Coronary artery (tissue), 2 donors: ENCODE measurements around the gene LGI1.

Experiments
- DNase-seq: peaks from one replicate; pipeline ENCODE4 v3.0.0-alpha.2; 2017; ENCODE audit warnings: low spot score
- H3K27ac ChIP-seq, 2 donors: fragments of 200-600 bp; sonication (generic); one replicate each; pipeline ENCODE4 v1.5.1; 2016 to 2019
- H3K4me3 ChIP-seq: fragments of 200-600 bp; sonication (generic); 2 replicates; pipeline ENCODE4 v1.5.1; 2016; ENCODE audit warnings: mild to moderate bottlenecking, moderate library complexity
- CTCF ChIP-seq: fragments of 200-600 bp; sonication (generic); IDR thresholded peaks from one replicate; pipeline ENCODE4 v1.5.1; 2019; ENCODE audit warnings: antibody characterized with exemption

Gene LGI1

DNA sequence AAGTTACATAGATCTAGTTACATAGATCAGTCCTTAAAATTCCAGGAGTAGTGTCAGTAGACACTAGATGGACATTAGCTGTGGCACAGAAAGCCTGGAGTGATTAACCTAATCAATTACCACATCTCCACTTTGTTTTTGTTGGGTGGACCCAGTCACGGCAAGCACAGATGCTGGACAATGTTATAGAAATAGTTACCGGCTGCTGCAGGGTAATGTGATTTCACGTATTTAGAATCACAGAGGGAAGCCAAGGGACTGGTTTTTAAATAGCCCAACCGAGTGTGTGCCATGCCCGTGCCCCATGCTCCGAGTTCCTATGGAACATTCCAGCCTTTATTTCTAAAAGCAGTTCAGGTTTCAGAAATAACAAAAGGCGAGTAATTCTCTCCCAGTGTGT lies 2.8 kb downstream of the LGI1 start:
- DNase-seq = no peak
- peak overlapping the region; percentile 39 for H3K4me3 ChIP-seq
- peak overlapping the region; percentile 15 to 73 for H3K27ac ChIP-seq
- TF ChIP-seq CTCF = no peak

GRCh38 chr10:93762979-93763391 lies 5.2 kb downstream of the LGI1 start:
- Histone ChIP-seq H3K27ac (no peak overlapping the region), H3K4me3 (no peak overlapping the region)
- TF ChIP-seq CTCF = no peak
- DNase-seq = no peak

- Histone ChIP-seq H3K4me3 (no peak overlapping the region), H3K27ac (no peak overlapping the region)
- no peak for DNase-seq
- no peak for TF ChIP-seq CTCF
Observed at GRCh38 chr10:93766918-93767317, 9.2 kb downstream of the LGI1 start.

DNA sequence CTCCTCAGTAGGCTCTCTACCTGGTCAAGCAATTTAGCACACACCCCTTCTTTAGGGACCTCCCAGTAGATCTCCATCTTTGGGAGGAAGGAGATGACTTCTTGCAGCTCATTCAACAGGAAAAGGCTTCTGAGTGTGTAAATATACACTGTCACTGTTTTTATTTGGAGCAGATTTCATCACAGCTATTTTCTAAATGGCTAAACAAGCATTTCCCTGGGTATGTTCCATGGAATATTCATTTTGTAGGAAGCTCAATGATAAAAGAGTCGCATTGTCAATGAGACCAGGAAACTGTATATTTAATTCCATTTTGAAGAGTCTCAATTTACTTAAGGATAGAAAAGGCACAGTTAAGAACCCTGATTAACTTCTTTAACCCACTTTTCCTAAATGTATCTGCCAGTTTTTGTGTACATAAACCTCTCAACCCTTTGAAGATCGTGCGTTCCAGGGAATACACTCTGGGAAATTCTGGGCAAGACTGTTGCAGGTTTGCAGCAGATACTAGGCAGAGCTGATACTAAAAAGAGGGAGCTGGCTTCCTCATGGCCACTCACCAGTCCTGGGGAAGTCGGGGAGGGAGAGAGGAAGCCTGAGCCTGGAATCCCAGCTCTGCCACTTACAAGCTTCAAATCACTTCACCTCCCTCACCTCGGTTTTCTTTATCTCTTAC lies 10.1 kb downstream of the LGI1 start:
- no peak for DNase-seq
- no peak overlapping the region for H3K27ac ChIP-seq
- no peak overlapping the region for H3K4me3 ChIP-seq
- no peak for TF ChIP-seq CTCF

DNA sequence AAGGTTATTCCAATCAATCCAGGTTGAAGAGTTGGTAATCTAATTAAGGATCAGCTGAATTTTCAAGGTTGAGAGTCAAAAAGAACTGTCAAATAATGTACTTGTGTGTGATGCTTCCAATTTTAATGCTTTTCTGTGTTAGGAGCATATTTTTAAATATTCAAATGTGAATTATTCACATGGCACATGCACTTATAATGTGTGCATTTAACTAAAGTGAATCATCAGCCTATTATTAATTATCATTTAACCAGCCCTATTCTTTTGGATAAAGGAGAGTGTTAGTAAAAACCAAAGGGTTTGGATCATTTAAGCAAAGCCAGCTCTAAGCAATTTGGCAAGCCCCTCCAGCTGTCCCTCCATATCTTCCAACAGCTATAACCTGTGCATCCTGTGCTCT lies 11.2 kb downstream of the LGI1 start:
- DNase-seq = no peak
- no peak for TF ChIP-seq CTCF
- Histone ChIP-seq H3K4me3 (no peak overlapping the region), H3K27ac (no peak overlapping the region)

DNA sequence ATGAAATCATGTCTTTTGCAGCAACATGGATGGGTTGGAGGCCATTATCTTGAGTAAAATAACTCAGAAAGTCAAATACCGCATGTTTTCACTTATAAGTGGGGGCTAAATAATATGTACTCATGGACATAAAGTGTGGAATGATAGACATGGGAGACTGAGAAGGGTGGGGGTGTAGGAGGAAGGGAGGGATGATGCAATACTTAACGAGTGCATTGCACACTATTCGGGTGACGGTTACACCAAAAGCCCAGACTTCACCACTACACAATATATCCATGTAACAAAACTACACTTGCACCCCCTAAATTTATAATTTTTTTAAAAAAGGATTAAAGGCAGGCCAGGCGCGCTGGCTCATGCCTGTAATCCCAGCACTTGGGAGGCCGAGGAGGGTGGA lies 13.6 kb downstream of the LGI1 start:
- no peak overlapping the region for H3K27ac ChIP-seq
- no peak overlapping the region for H3K4me3 ChIP-seq
- DNase-seq = no peak
- TF ChIP-seq CTCF = no peak

DNA sequence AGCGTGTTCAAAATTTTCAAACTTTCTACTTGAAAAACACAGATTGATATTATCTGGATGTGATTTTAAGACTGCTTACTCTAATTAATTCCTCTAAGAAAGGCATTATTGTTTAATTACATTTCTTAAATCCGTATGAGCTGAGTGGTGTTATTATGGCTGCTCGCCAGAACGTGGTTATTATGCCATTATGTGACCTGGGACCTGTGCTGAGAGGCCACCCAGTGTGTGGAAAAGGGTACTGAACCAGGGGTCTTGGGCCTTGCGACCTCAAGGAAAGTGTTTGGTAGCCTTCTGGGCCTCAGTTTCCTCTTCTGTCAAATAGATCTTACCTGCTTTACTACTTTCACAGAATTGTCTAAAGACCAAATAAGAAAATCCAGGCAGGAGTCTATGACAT lies 15.4 kb downstream of the LGI1 start:
- no peak for TF ChIP-seq CTCF
- Histone ChIP-seq H3K4me3 (no peak overlapping the region), H3K27ac (no peak overlapping the region)

More for the DNA sequence above, 15.4 kb downstream of the LGI1 start:
- DNase-seq = no peak
